H1 (cell line): ENCODE measurements around the gene FIGNL2. TPM values are rescaled to one million over a fixed set of nuclear protein-coding genes. Genes with fewer than 3 reads are reported as not detected.

Source experiments
- CTCF ChIA-PET: fragments of 300-600 bp; sonication (Branson Sonifier 250); formaldehyde crosslinking; loops from one replicate; lab custom pipeline; 2021; ENCODE audit not compliant: partially characterized antibody; lab: Charles Lee
- POLR2A ChIA-PET: fragments of 300-600 bp; sonication (Branson Sonifier 250); formaldehyde crosslinking; loops from one replicate; lab custom pipeline; 2021; ENCODE audit warnings: inconsistent platforms; ENCODE audit not compliant: partially characterized antibody; lab: Charles Lee
- DNase-seq, 2 experiments: peaks; one replicate each; pipeline versions ENCODE4 v3.0.0 to v3.0.0-alpha.2; 2010 to 2022; ENCODE audit warnings: low spot score in 2 of 2, low read depth in 1 of 2, mixed read lengths in 1 of 2
- FAIRE-seq: peaks from 2 replicates; lab custom pipeline; 2011; peaks lifted over from hg19 to GRCh38; lab: Jason Lieb, UNC
- H2AFZ ChIP-seq: 2 replicates; pipeline ENCODE4 v1.8.1; 2012; ENCODE audit warnings: low read length, inconsistent platforms
- H2AK5ac ChIP-seq: 2 replicates; pipeline ENCODE4 v1.6.1; 2013; ENCODE audit warnings: low read depth, low read length
- H2BK120ac ChIP-seq: replicated peaks from 2 replicates; pipeline ENCODE3; 2013; ENCODE audit warnings: low read depth, low read length, inconsistent platforms
- H2BK12ac ChIP-seq: 2 replicates; pipeline ENCODE4 v1.6.1; 2013; ENCODE audit warnings: low read depth, low read length
- H2BK15ac ChIP-seq: 2 replicates; pipeline ENCODE4 v1.6.1; 2013; ENCODE audit warnings: low read length
- H2BK20ac ChIP-seq: 2 replicates; pipeline ENCODE4 v1.6.1; 2013; ENCODE audit warnings: low read length
- H2BK5ac ChIP-seq: 2 replicates; pipeline ENCODE4 v1.6.1; 2013; ENCODE audit warnings: low read depth, low read length
- H3K14ac ChIP-seq: 2 replicates; pipeline ENCODE4 v1.6.1; 2013; ENCODE audit warnings: inconsistent platforms; ENCODE audit not compliant: insufficient read length
- H3K18ac ChIP-seq: 2 replicates; pipeline ENCODE4 v1.6.1; 2013; ENCODE audit warnings: low read length; ENCODE audit errors: extremely low read depth
- H3K23ac ChIP-seq: 2 replicates; pipeline ENCODE4 v1.6.1; 2013; ENCODE audit warnings: inconsistent platforms; ENCODE audit not compliant: insufficient read length
- H3K23me2 ChIP-seq: 2 replicates; pipeline ENCODE4 v1.6.1; 2013; ENCODE audit warnings: low read depth, low read length
- H3K27ac ChIP-seq: 2 replicates; pipeline ENCODE4 v1.6.1; 2011; ENCODE audit warnings: low read depth, low read length, inconsistent platforms
- H3K27me3 ChIP-seq, 4 experiments: replicated peaks in 1 of 4; 1 replicate in 1 of 4; 2 replicates in 3 of 4; pipeline versions ENCODE4 v1.6.1 to v1.8.1; 2011 to 2013; ENCODE audit warnings: low read length in 3 of 4, mild to moderate bottlenecking in 3 of 4, inconsistent platforms in 2 of 4, mixed read lengths in 2 of 4, moderate library complexity in 1 of 4; ENCODE audit not compliant: control insufficient read depth in 3 of 4, insufficient read depth in 3 of 4; ENCODE audit errors: extremely low read depth in 1 of 4
- H3K36me3 ChIP-seq, 4 experiments: 2 replicates each; pipeline versions ENCODE4 v1.6.1 to v1.8.1; 2011 to 2013; ENCODE audit warnings: mild to moderate bottlenecking in 4 of 4, low read length in 3 of 4, moderate library complexity in 2 of 4, control low read depth in 1 of 4, inconsistent platforms in 1 of 4; ENCODE audit not compliant: insufficient read depth in 4 of 4, control insufficient read depth in 2 of 4
- H3K4ac ChIP-seq: replicated peaks from 2 replicates; pipeline ENCODE3; 2013; ENCODE audit warnings: low read length, low read depth, mixed read lengths, inconsistent platforms; ENCODE audit not compliant: insufficient read length
- H3K4me1 ChIP-seq, 4 experiments: replicated peaks in 1 of 4; 1 replicate in 1 of 4; 2 replicates in 3 of 4; pipeline versions ENCODE4 v1.6.1 to v1.8.1; 2011 to 2013; ENCODE audit warnings: low read length in 3 of 4, inconsistent platforms in 2 of 4, mixed read lengths in 1 of 4; ENCODE audit not compliant: insufficient read depth in 4 of 4, control insufficient read depth in 3 of 4
- H3K4me2 ChIP-seq, 2 experiments: 2 replicates each; pipeline versions ENCODE4 v1.6.1 to v1.8.1; 2011 to 2013; ENCODE audit warnings: low read depth in 2 of 2, low read length in 2 of 2, control low read depth in 1 of 2, inconsistent platforms in 1 of 2, mild to moderate bottlenecking in 1 of 2; ENCODE audit not compliant: insufficient read depth in 1 of 2
- H3K4me3 ChIP-seq, 4 experiments: fragments of 200-600, 300-600 bp in 1 of 4; sonication (generic), shearing (Covaris generic), sonication (Bioruptor Twin) in 1 of 4; 2 replicates each; pipeline versions ENCODE4 v1.5.1 to v1.8.1; 2011 to 2016; ENCODE audit warnings: low read length in 4 of 4, low read depth in 3 of 4, control low read depth in 2 of 4, inconsistent platforms in 2 of 4, mild to moderate bottlenecking in 2 of 4, mixed read lengths in 1 of 4, moderate library complexity in 1 of 4; ENCODE audit not compliant: insufficient read depth in 2 of 4; ENCODE audit errors: extremely low read depth in 1 of 4
- H3K56ac ChIP-seq: replicated peaks from 2 replicates; pipeline ENCODE3; 2013; ENCODE audit warnings: low read depth, mild to moderate bottlenecking, mixed read lengths, low read length, inconsistent platforms; ENCODE audit not compliant: insufficient read length
- H3K79me1 ChIP-seq: 2 replicates; pipeline ENCODE4 v1.6.1; 2013; ENCODE audit warnings: low read depth, low read length, control low read depth
- H3K79me2 ChIP-seq, 2 experiments: 2 replicates each; pipeline versions ENCODE4 v1.6.1 to v1.8.1; 2012 to 2013; ENCODE audit warnings: low read length in 2 of 2, mild to moderate bottlenecking in 2 of 2, inconsistent platforms in 1 of 2; ENCODE audit not compliant: insufficient read depth in 2 of 2, control insufficient read depth in 1 of 2
- H3K9ac ChIP-seq, 4 experiments: replicated peaks in 1 of 4; 1 replicate in 1 of 4; 2 replicates in 3 of 4; pipeline versions ENCODE4 v1.6.1 to v1.8.1; 2011 to 2013; ENCODE audit warnings: low read depth in 3 of 4, low read length in 3 of 4, control low read depth in 2 of 4, mild to moderate bottlenecking in 2 of 4, moderate library complexity in 2 of 4, inconsistent platforms in 1 of 4; ENCODE audit errors: extremely low read depth in 1 of 4
- H3K9me3 ChIP-seq, 2 experiments: 2 replicates each; pipeline versions ENCODE4 v1.6.1 to v1.8.1; 2012 to 2013; ENCODE audit warnings: mild to moderate bottlenecking in 2 of 2, moderate library complexity in 2 of 2, control low read depth in 1 of 2, inconsistent platforms in 1 of 2, low read depth in 1 of 2, low read length in 1 of 2, mixed read lengths in 1 of 2; ENCODE audit not compliant: insufficient read depth in 2 of 2
- H4K20me1 ChIP-seq, 2 experiments: replicated peaks in 1 of 2; 2 replicates each; pipeline versions ENCODE3 to v1.8.1; 2011 to 2013; ENCODE audit warnings: inconsistent platforms in 2 of 2, low read length in 2 of 2, mild to moderate bottlenecking in 1 of 2; ENCODE audit not compliant: insufficient read depth in 2 of 2, control insufficient read depth in 1 of 2
- H4K5ac ChIP-seq: 2 replicates; pipeline ENCODE4 v1.6.1; 2013; ENCODE audit warnings: low read length, low read depth, mixed read lengths, inconsistent platforms; ENCODE audit not compliant: insufficient read length
- H4K8ac ChIP-seq: 2 replicates; pipeline ENCODE4 v1.8.0; 2013; ENCODE audit warnings: mild to moderate bottlenecking, moderate library complexity, low read length, inconsistent platforms; ENCODE audit not compliant: insufficient read depth; ENCODE audit errors: extremely low read depth
- H4K91ac ChIP-seq: replicated peaks from 2 replicates; pipeline ENCODE3; 2013; ENCODE audit warnings: low read length, mixed read lengths, inconsistent platforms; ENCODE audit not compliant: insufficient read length
- PHF8 ChIP-seq: fragments of 200-600 bp; sonication (generic); conservative IDR thresholded peaks from 2 replicates; pipeline ENCODE4 v1.7.1; 2012; ENCODE audit warnings: low read depth, mild to moderate bottlenecking, inconsistent platforms, low read length, moderate library complexity
- WGBS, 2 experiments: shearing (Covaris generic) in 1 of 2; methylation state at CpG; one replicate each; pipeline versions ENCODE4 v1.1.6 to v1.1.7; 2013 to 2015; ENCODE audit warnings: low lambda C conversion rate in 2 of 2, mixed read lengths in 2 of 2, inconsistent platforms in 1 of 2, low coverage in 1 of 2, missing lambda C conversion rate in 1 of 2; ENCODE audit not compliant: insufficient replicate concordance in 2 of 2, insufficient coverage in 1 of 2, insufficient read length in 1 of 2; ENCODE audit errors: extremely low coverage in 1 of 2, missing lambda C conversion rate in 1 of 2; 5-methylcytosine and 5-hydroxymethylcytosine counted together
- polyA plus RNA-seq, 7 experiments: library from polyadenylated mRNA; depleted of rRNA in 3 of 7; stranded (reverse) in 5 of 7; unstranded in 2 of 7; fragments of >200 nt in 5 of 7; fragments of 200-250 nt in 2 of 7; gene quantifications; 1 replicate in 5 of 7; 2 replicates in 1 of 7; 4 replicates in 1 of 7; pipeline versions ENCODE4 v1.2.1 to v1.2.3, GENCODE V29; 2011 to 2013; ENCODE audit warnings: missing spikeins in 2 of 7, mixed read lengths in 2 of 7
- total RNA-seq: library from RNA; stranded (reverse); fragmentation: NEBNext Ultra II Directional; extraction: Animal tissue kit (Norgen Biotek cat#: 25700); gene quantifications from 2 replicates; pipeline ENCODE4 v1.2.1, GENCODE V29; 2021
- TF ChIP-seq, protein P1 (sequence below): IDR thresholded peaks from 2 replicates; pipeline ENCODE4 v1.6.1; 2012; ENCODE audit warnings: low read length, inconsistent platforms

Gene FIGNL2
- total and polyA plus RNA-seq, 2 of the 8 experiments (the other 6 are each of a cell fraction or from before 2014, with no cell fraction given): 6.5 to 7.1 TPM

DNA sequence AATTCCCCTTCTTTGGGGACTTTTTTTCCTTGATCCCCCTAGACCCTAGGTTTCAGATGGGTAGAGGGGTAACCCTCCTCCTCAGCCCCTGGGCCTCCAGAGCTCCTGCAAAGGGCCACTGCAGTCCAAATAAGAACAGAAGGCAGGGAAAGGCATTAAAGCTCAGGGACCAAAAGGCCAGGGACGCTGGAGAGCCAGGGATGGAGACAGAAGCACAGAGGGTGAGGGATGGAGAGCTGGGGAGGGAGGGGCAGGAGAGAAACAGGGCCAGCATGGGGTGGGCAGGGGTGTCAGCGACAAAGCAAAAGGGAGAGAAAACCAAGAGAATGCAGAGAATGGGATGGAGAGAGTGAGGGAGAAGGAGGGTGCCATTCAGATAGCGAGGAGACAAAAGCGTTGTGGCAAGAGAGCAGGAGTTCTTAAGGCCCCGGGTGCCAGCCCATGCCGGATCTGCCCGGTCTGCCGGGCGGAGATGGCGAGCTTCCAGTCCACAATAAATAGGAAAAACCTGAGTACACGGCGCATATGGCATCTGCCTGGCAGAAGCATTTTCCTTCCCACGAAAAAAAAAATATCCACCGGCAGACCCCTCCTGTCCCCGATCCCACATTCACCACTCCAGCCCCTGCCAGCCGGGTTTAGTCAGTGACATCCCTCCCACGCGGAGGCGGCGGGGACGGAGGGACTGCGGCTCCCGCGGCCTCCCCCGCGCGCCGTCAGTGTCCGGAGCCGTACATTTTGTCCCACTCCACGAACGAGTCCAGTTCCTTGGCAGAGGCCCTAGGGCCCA lies 28.6 kb downstream of the FIGNL2 start:
- POLR2A ChIA-PET: interaction anchor here (1.0 to 2.9 kb wide), 13 partner anchors 8 to 227 kb away, joined by 3 to 12 read pairs (median 4); no protein-coding TSS in a partner anchor
- FAIRE-seq: no peak

More for the DNA sequence above, 28.6 kb downstream of the FIGNL2 start:
- H3K14ac ChIP-seq: no peak overlapping the region
- peak overlapping the region; percentile 57 for H4K8ac ChIP-seq
- peak overlapping the region; percentile 73 to 93 for H3K4me2 ChIP-seq
- no peak overlapping the region for H2AK5ac ChIP-seq
- H2BK120ac ChIP-seq: no peak overlapping the region
- no peak overlapping the region for H2BK12ac ChIP-seq
- H4K91ac ChIP-seq: peak overlapping the region; percentile 25
- no peaks in the 10 kb centered on the region for H3K79me2 ChIP-seq
- CTCF ChIA-PET: interaction anchor here (0.6 to 9.0 kb wide), 12 partner anchors 10 to 771 kb away, joined by 3 to 139 read pairs (median 3); no protein-coding TSS in a partner anchor
- peak overlapping the region; percentile 63 to 80 (median 76) for H3K4me3 ChIP-seq
- peaks cover 0 to 11% of the 10 kb centered on the region in 2 experiments for H4K20me1 ChIP-seq
- H2BK20ac ChIP-seq: no peak overlapping the region
- no peak overlapping the region for H3K56ac ChIP-seq
- H3K18ac ChIP-seq: peak overlapping the region; percentile 19
- H3K4ac ChIP-seq: no peak overlapping the region
- no peaks in the 10 kb centered on the region; the same call in 1 of the 2 replicates for H3K79me1 ChIP-seq
- H2BK5ac ChIP-seq: no peak overlapping the region
- H3K9me3 ChIP-seq: no peaks in the 10 kb centered on the region
- peaks cover 0 to 34% (median 28%) of the 10 kb centered on the region in 4 experiments; a peak in 6 of 7 replicates for H3K27me3 ChIP-seq
- no peak overlapping the region for H2AFZ ChIP-seq
- H3K27ac ChIP-seq: no peak overlapping the region
- H4K5ac ChIP-seq: no peak overlapping the region
- H3K23ac ChIP-seq: no peak overlapping the region
- H3K23me2 ChIP-seq: peaks cover 10% of the 10 kb centered on the region; the same call in 1 of the 2 replicates
- TF ChIP-seq, protein P1, sequence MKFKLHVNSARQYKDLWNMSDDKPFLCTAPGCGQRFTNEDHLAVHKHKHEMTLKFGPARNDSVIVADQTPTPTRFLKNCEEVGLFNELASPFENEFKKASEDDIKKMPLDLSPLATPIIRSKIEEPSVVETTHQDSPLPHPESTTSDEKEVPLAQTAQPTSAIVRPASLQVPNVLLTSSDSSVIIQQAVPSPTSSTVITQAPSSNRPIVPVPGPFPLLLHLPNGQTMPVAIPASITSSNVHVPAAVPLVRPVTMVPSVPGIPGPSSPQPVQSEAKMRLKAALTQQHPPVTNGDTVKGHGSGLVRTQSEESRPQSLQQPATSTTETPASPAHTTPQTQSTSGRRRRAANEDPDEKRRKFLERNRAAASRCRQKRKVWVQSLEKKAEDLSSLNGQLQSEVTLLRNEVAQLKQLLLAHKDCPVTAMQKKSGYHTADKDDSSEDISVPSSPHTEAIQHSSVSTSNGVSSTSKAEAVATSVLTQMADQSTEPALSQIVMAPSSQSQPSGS: no peak
- TF ChIP-seq PHF8: 0 out of 2 replicates have a peak, but pooled peaks have one; percentile 5
- no peaks in the 10 kb centered on the region; a peak in 1 of 8 replicates for H3K36me3 ChIP-seq
- peaks cover 0 to 11% (median 8%) of the 10 kb centered on the region in 4 experiments; a peak in 6 of 7 replicates for H3K4me1 ChIP-seq
- H2BK15ac ChIP-seq: no peak overlapping the region
- 42% methylated on average over 16 of the region's 32 CpGs; no CpG with 5 or more reads in 1 of the 2 experiments for WGBS, 2 experiments
- no peak for DNase-seq
- H3K9ac ChIP-seq: peak overlapping the region in 2 of 4 experiments; percentile 20 to 76; a peak in 3 of 7 replicates
